Measurements from ENCODE around the gene PPM1N.

PPM1N gene

DNA sequence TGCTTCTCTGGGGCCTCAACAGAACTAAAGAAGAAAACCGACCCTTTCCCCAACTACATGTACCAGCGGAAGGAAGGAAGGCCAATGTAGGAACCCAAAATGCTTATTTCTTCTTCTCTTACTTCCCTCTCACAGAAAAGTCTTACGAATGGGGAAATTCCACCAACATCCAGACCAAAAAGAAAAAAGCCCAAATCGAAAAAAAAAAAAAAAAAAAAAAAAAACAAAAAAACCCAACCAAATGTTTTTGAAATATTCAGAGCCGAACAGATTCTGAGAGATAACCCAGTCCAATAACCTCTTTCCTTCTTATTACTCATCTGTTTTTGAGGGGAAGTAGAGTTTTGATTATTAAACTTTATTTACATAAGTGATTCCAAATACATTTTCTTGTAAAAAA lies 3.9 kb downstream of the PPM1N start:
- Histone ChIP-seq H3K79me2 (peaks cover 1% of the 10 kb centered on the region), H3K4me3 (ENCODE audit: low read depth, low read length) (no peak overlapping the region), H3K27me3 (ENCODE audit: control insufficient read depth, insufficient read depth, low read length) (no peaks in the 10 kb centered on the region), H2AFZ (no peak overlapping the region), H3K9me3 (ENCODE audit: control insufficient read depth, low read length) (no peaks in the 10 kb centered on the region), H3K9ac (no peak overlapping the region), H3K4me2 (ENCODE audit: low read length) (no peak overlapping the region), H3K4me1 (peaks cover 4% of the 10 kb centered on the region), H3K36me3 (ENCODE audit: control insufficient read depth, insufficient read depth, low read length) (no peaks in the 10 kb centered on the region), H3K27ac (no peak overlapping the region)
- TF ChIP-seq, protein P1, sequence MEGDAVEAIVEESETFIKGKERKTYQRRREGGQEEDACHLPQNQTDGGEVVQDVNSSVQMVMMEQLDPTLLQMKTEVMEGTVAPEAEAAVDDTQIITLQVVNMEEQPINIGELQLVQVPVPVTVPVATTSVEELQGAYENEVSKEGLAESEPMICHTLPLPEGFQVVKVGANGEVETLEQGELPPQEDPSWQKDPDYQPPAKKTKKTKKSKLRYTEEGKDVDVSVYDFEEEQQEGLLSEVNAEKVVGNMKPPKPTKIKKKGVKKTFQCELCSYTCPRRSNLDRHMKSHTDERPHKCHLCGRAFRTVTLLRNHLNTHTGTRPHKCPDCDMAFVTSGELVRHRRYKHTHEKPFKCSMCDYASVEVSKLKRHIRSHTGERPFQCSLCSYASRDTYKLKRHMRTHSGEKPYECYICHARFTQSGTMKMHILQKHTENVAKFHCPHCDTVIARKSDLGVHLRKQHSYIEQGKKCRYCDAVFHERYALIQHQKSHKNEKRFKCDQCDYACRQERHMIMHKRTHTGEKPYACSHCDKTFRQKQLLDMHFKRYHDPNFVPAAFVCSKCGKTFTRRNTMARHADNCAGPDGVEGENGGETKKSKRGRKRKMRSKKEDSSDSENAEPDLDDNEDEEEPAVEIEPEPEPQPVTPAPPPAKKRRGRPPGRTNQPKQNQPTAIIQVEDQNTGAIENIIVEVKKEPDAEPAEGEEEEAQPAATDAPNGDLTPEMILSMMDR (IDR thresholded peaks at IDR 0.05), result no peak

DNA sequence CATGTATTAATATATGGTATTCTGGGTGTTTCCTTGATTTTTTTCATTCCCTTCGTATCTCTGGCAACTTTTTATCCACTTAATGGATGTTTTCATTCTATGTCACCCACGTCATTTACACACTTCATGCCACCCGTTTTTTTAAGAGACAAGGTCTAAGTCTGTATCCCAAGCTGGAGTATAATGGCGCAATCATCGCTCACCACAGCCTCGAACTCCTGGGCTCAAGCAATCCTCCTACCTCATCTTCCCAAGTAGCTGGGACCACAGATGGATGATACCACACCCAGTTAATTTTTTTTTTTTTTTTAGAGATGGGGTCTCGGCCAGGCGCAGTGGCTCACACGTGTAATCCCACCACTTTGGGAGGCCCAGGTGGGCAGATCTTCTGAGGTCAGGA lies 5.7 kb downstream of the PPM1N start:
- no peaks in the 10 kb centered on the region for H3K27me3 ChIP-seq (ENCODE audit: control insufficient read depth, insufficient read depth, low read length)
- H2AFZ ChIP-seq, result no peak overlapping the region
- H3K4me3 ChIP-seq (ENCODE audit: low read depth, low read length), result no peak overlapping the region
- no peak overlapping the region for H3K4me2 ChIP-seq (ENCODE audit: low read length)
- H3K9me3 ChIP-seq (ENCODE audit: control insufficient read depth, low read length), result no peaks in the 10 kb centered on the region
- no peaks in the 10 kb centered on the region for H3K36me3 ChIP-seq (ENCODE audit: control insufficient read depth, insufficient read depth, low read length)
- TF ChIP-seq, protein P1 (IDR thresholded peaks at IDR 0.05), result no peak
- no peaks in the 10 kb centered on the region for H3K4me1 ChIP-seq
- H3K79me2 ChIP-seq, result peaks cover 6% of the 10 kb centered on the region
- H3K27ac ChIP-seq, result no peak overlapping the region
- no peak overlapping the region for H3K9ac ChIP-seq

DNA sequence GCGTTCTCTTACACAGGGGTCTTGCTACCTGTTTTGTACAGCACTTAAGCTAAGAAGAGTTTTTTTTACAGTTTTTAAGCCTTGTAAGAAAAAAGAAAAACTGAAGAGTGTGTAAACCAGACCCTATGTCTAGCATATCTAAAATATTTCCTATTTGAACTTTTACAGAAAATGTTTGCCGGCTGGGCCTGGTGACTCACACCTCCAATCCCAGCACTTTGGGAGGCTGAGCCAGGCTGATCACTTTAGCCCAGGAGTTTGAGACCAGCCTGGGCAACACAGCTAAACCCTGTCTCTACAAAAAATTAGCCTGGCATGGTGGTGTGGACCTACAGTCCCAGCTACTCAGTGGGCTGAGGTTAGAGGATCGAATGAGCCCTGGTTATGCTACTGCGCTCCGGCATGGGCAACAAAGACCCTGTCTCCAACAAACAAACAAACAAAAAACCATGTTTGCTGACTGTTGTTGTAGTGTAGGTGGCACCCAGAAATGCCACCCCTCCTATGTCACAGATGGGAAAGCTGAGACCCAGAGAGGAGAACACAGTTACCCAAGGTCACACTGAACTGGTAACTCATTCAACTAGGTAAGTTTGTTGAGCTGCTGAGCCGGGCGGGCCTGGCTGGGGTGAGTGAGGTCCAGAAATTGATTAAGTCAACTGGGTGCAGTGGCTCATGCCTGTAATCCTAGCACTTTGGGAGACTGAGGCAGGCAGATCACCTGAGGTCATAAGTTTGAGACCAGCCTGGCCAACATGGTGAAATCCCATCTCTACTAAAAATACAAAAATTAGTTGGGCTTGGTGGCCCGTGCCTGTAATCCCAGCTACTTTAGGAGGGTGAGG lies 7.1 kb downstream of the PPM1N start:
- no peak overlapping the region for H3K9ac ChIP-seq
- TF ChIP-seq, protein P1 (IDR thresholded peaks at IDR 0.05), result no peak
- H3K9me3 ChIP-seq (ENCODE audit: control insufficient read depth, low read length), result no peaks in the 10 kb centered on the region
- H3K4me3 ChIP-seq (ENCODE audit: low read depth, low read length), result no peak overlapping the region
- peaks cover 4% of the 10 kb centered on the region for H3K4me1 ChIP-seq
- no peak overlapping the region for H3K27ac ChIP-seq
- no peak overlapping the region for H2AFZ ChIP-seq
- no peaks in the 10 kb centered on the region for H3K27me3 ChIP-seq (ENCODE audit: control insufficient read depth, insufficient read depth, low read length)
- peaks cover 8% of the 10 kb centered on the region for H3K79me2 ChIP-seq
- H3K36me3 ChIP-seq (ENCODE audit: control insufficient read depth, insufficient read depth, low read length), result no peaks in the 10 kb centered on the region
- no peak overlapping the region for H3K4me2 ChIP-seq (ENCODE audit: low read length)

DNA sequence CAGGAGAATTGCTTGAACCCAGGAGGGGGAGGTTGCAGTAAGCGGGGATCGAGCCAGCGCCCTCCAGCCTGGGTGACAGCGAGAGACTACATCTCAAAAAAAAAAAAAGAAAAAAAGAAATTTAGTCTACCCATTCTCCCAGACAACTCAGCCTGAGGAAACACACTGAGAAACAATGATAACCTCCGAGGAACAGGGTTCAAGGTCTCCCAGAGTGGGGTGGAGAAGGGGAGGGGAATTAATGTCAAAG lies 7.7 kb downstream of the PPM1N start:
- H3K9ac ChIP-seq, result no peak overlapping the region

More for the DNA sequence above, 7.7 kb downstream of the PPM1N start:
- Histone ChIP-seq H3K4me2 (ENCODE audit: low read length) (peak overlapping the region; percentile 84), H3K27ac (peak overlapping the region; percentile 81), H3K4me1 (peaks cover 4% of the 10 kb centered on the region), H3K79me2 (peaks cover 9% of the 10 kb centered on the region), H2AFZ (peak overlapping the region; percentile 70), H3K27me3 (ENCODE audit: control insufficient read depth, insufficient read depth, low read length) (no peaks in the 10 kb centered on the region), H3K9me3 (ENCODE audit: control insufficient read depth, low read length) (no peaks in the 10 kb centered on the region), H3K36me3 (ENCODE audit: control insufficient read depth, insufficient read depth, low read length) (no peaks in the 10 kb centered on the region), H3K4me3 (ENCODE audit: low read depth, low read length) (peak overlapping the region; percentile 92)
- TF ChIP-seq, protein P1 (IDR thresholded peaks at IDR 0.05), result no peak

All from parathyroid adenoma (tissue), 2 donors.